HEK293T (cell line): ENCODE measurements around the gene LYRM2.

ENCODE experiments used
- ARNT ChIP-seq: fragments of 450-650 bp; IDR thresholded peaks from 2 replicates; pipeline ENCODE4 v1.6.1; 2017; ENCODE audit warnings: mild to moderate bottlenecking
- BHLHE40 ChIP-seq: fragments of 450-650 bp; IDR thresholded peaks from 2 replicates; pipeline ENCODE4 v1.6.1; 2016; ENCODE audit warnings: mild to moderate bottlenecking, moderate library complexity, borderline replicate concordance
- CTBP1 ChIP-seq: fragments of 450-650 bp; IDR thresholded peaks from 2 replicates; pipeline ENCODE4 v1.6.1; 2016; ENCODE audit warnings: borderline replicate concordance
- FOXK2 ChIP-seq: fragments of 450-650 bp; IDR thresholded peaks from 2 replicates; pipeline ENCODE4 v1.6.1; 2016; ENCODE audit warnings: mild to moderate bottlenecking
- L3MBTL2 ChIP-seq: fragments of 450-650 bp; conservative IDR thresholded peaks from 2 replicates; pipeline ENCODE4 v1.6.1; 2016; ENCODE audit warnings: mild to moderate bottlenecking
- LEF1 ChIP-seq: fragments of 450-650 bp; IDR thresholded peaks from 2 replicates; pipeline ENCODE4 v1.6.1; 2017; ENCODE audit warnings: mild to moderate bottlenecking, borderline replicate concordance
- NFRKB ChIP-seq: fragments of 450-650 bp; IDR thresholded peaks from 2 replicates; pipeline ENCODE4 v1.6.1; 2016; ENCODE audit warnings: mild to moderate bottlenecking, moderate library complexity
- SP1 ChIP-seq: fragments of 450-650 bp; IDR thresholded peaks from 2 replicates; pipeline ENCODE4 v1.6.1; 2017
- TF ChIP-seq, protein P1 (sequence below): fragments of 450-650 bp; IDR thresholded peaks from 2 replicates; pipeline ENCODE4 v1.6.1; 2016

- no peak for TF ChIP-seq ARNT
- no peak for TF ChIP-seq CTBP1
- no peak for TF ChIP-seq LEF1
- no peak for TF ChIP-seq SP1
- no peak for TF ChIP-seq L3MBTL2
- no peak for TF ChIP-seq BHLHE40
- no peak for TF ChIP-seq NFRKB
- TF ChIP-seq, protein P1, sequence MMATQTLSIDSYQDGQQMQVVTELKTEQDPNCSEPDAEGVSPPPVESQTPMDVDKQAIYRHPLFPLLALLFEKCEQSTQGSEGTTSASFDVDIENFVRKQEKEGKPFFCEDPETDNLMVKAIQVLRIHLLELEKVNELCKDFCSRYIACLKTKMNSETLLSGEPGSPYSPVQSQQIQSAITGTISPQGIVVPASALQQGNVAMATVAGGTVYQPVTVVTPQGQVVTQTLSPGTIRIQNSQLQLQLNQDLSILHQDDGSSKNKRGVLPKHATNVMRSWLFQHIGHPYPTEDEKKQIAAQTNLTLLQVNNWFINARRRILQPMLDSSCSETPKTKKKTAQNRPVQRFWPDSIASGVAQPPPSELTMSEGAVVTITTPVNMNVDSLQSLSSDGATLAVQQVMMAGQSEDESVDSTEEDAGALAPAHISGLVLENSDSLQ, result no peak
- TF ChIP-seq FOXK2, result no peak
These were observed 42.0 kb upstream of the LYRM2 start for GRCh38 chr6:89680551-89680950.
